ENCODE results near the gene NINL.

Gene NINL

GRCh38 chr20:25461786-25462545 lies 123.4 kb downstream of the NINL start:
- DNase-seq (ENCODE audit: low spot score): no peak

- DNase-seq (ENCODE audit: low spot score): no peak
These were observed 124.1 kb downstream of the NINL start for GRCh38 chr20:25461281-25461650.

- DNase-seq (ENCODE audit: low spot score): no peak
These were observed 124.6 kb downstream of the NINL start for GRCh38 chr20:25460566-25461280.

DNA sequence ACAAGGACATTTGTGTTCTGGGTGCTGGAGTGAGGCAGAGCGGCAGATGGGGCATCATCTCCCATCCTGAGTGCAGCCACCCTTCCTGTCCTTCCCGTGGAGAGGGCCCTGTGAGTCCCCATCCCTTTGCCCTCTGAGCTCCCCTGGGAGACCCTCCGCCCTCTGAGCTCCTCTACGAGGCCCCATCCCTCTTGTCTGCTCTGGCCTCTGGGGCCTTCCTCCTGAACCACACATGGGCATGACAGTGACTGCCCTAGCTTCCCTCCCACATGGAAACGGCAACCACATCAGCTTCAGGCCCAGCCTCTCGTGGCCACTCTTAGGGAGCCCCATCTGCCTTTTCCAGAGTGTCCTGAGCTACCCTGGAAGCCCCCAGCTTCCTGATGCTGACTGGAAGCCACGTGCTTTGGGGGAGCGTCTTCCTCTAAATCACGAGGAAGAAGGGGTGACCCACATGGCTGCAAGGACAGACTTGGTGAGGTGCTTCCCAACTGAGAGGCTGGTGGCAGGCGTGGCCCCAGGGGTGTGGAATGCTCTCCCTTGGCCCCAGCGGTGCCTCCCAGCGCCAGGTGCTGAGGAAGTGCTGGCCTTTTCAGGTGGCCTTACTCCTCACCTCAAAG lies 125.3 kb downstream of the NINL start:
- DNase-seq (ENCODE audit: low spot score): no peak

GRCh38 chr20:25459111-25459830 lies 126.1 kb downstream of the NINL start:
- DNase-seq (ENCODE audit: low spot score): no peak

DNA sequence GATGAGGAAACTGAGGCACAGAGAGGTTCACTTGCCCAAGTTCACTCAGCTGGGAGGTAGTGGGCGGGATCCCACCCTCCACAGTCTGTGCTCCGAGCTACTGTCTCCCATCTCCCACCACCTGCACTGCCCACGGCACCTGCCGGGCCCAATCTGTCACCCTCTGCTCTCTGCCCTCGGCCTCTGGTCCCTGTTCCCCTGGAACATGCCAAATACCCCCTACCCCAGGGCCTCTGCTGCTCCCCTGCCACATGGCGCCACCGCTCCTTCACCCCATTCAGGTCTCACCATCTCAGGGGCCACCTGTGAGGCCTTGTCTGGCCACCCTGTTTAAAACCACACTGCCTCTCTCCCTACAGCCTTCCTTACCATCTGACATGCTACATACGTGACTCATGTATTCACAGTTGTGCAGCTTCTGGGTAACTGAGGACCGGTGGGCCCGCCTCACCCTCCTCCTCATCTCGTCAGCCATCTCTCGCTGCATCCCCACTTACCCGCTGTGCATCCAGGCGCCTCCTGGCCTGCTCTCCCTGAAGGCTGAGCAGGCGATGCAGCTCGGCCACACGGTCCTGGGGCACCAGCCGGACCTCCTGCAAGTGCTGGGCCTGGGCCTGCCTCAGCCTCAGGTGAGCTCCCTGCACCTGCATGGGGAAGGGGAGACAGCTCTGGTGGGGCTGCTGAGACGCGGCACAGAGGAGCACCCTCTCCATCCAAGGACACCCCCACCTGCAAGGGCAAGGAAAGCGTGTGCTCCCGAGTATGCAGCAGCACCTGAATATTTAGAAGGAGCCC lies 127.2 kb downstream of the NINL start:
- DNase-seq (ENCODE audit: low spot score): no peak

- no peak for DNase-seq (ENCODE audit: low spot score)
These were observed 131.0 kb downstream of the NINL start for GRCh38 chr20:25454153-25454900.

DNA sequence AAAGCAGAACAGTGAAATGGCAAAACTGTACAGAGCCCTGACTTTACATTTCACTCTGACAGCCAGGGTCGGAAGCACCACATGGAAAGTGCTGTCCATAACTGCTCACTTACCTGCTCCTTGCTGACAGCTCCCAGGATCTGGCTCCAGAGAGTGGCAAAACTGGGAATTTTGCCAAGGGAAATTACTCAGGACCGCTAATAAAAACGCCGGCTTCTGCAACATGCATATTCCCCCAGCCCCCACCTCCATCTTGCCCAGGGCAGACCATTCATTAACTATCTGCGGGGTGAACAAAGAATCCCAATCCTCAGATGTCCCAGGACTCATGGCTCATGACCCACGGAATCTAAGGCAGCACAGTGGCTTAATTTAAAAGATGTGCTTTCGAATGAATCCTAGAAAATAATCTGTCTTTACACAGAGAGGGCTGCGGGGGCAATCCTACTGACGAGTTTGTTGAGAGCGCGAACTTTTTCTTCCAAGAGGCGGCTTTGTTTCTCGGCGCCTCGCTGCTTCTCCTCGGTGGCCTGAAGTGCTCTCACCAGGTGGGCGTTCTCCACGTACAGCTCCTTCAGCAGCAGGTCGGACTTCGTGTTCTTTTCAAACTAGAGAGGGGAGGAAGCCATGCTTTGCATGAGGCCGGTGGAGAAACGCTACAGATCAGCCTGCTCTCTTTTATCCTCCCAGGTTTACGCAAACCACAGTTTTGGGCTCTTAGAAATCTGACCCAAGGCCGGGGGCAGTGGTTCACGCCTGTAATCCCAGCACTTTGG lies 132.1 kb downstream of the NINL start:
- no peak for DNase-seq (ENCODE audit: low spot score)

DNA sequence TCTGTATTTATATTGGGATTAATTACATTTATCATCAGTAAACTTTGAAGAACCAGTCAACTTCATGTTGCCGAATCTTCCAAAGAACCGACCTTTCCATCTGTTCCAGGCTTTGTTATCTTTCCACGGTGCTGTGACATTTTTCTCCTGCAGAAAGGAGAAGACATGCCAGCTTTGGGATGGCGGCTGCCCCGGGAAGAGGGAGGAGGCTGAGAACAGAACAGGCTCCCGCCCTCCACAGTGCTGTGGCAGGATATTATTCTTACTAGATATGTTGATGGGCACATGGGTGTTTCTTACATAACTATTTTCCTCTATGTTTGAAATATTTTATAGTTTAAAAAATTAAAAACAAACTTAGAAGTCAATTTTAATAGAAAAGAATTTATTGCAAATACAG lies 133.0 kb downstream of the NINL start:
- DNase-seq (ENCODE audit: low spot score): no peak

DNA sequence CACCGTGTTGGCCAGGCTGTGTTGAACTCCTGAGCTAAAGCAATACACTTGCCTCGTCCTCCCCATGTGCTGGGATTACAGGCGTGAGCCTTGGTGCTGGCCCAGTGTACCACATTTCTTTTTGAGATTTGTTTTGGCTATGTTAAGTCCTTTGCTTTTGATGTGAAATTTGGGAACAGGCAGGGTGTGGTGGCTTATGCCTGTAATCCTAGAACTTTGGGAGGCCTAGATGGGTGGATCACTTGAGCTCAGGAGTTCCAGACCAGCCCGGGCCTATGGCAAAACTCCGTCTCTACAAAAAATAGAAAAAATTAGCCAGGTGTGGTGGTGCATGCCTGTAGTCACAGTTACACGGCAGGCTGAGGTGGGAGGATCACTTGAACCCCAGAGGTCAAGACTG lies 137.7 kb downstream of the NINL start:
- no peak for DNase-seq (ENCODE audit: low spot score)

GRCh38 chr20:25444556-25444955 lies 140.8 kb downstream of the NINL start:
- DNase-seq (ENCODE audit: low spot score): no peak

- no peak for DNase-seq (ENCODE audit: low spot score)
These were observed 146.0 kb downstream of the NINL start for GRCh38 chr20:25439328-25439727.

- DNase-seq (ENCODE audit: low spot score): no peak
These were observed 148.2 kb downstream of the NINL start for GRCh38 chr20:25437153-25437581.

GRCh38 chr20:25424536-25424935 lies 160.8 kb downstream of the NINL start:
- DNase-seq (ENCODE audit: low spot score): no peak

DNA sequence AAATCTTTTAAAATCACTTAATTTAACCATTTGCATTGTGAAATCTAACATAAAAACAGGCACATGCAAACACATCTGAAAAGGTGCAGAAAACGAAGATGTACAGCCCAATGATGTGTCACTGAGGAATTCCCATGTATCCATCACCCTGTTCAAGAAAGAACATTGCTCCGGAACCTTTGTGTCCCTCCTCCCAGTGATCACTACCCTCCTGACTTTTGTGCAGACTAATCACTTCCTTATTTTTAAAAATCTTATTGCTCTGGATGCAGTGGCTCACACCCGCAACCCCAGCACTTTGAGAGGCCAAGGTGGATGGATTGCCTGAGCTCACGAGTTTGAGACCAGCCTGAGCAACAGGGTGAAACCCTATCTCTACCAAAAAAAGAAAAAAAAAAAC lies 163.3 kb downstream of the NINL start:
- DNase-seq (ENCODE audit: low spot score): no peak

DNA sequence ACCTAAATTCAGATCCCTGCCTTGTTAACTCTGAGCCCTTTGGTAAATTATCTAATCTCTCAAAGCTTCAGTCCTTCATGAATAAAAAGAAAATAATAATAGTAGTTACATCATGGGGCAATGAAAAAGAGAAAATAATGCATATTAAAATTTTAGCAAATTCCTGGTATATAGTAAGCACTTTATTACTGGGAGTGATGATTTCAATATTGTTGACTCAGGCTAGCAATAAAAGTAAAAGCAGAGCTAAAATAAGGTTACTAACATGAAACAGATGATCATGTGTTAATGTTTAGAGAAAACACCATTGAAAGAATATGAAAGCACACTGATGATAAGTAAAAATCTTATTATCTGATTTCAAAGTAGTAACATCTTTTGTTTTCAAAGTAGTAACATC lies 164.2 kb downstream of the NINL start:
- no peak for DNase-seq (ENCODE audit: low spot score)

GRCh38 chr20:25418776-25419175 lies 166.6 kb downstream of the NINL start:
- DNase-seq (ENCODE audit: low spot score): no peak

DNA sequence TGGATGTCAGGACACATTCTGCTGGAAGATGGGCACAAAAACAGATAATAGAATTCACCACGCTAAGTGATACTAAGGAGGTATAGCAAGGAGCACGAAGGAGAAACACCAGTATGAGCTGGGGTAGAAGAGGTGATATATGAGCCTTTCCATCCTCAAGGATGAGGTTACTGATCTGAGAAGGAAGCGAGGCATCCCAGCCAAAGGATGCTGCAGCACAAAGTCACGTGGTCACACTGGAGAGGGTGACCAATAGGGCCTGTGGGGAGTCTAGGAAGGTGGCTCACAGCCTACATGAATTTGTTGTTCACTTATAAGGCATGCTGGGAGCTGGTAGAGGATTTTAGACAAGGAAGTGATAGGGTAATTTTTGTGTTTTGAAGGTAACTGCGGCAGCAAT lies 176.4 kb downstream of the NINL start:
- no peak for DNase-seq (ENCODE audit: low spot score)

DNA sequence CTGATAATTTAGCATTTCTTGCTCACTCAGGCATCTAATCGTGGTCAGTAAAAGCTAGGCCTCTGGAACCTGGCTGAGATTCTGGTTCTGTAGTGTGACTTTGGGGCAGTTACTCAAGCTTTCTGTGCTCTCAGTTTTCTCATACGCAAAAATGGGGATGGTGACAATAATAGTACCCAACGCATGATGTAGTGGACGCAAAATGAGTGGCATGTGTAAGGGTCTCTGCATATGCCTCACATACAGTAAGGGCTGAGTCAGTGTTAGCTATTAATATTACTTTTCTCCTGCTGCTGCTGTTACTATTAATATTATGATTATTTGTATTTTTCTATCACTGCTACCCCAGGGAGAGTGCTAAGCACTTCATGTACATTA lies 177.2 kb downstream of the NINL start:
- no peak for DNase-seq (ENCODE audit: low spot score)
